Measurements from ENCODE around the gene SERPINA9. TPM values are rescaled to one million over a fixed set of nuclear protein-coding genes. Genes with fewer than 3 reads are reported as not detected.

The SERPINA9 gene, protein sequence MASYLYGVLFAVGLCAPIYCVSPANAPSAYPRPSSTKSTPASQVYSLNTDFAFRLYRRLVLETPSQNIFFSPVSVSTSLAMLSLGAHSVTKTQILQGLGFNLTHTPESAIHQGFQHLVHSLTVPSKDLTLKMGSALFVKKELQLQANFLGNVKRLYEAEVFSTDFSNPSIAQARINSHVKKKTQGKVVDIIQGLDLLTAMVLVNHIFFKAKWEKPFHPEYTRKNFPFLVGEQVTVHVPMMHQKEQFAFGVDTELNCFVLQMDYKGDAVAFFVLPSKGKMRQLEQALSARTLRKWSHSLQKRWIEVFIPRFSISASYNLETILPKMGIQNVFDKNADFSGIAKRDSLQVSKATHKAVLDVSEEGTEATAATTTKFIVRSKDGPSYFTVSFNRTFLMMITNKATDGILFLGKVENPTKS
- not detected for total RNA-seq

DNA sequence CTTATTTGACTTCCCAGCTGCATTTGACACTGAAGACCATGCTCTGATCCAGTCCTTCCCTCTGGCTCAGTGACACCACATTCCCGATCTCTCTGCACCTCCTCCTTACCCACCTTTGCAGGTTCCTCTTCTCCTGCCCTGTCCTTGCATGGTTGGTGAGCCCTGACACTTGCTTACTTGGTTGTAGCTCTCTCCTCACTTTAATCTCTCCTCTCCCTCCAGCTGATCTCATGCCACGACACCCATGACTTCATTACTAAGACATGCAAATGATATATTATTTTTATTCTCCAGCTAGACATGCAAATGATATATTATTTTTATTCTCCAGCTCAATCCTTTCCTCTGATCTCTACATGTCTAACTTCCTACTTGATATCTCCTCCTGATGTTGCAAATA lies at the start of gene SERPINA9:
SERPINA9 (minus strand) TSS at position 175 of the 400 bp plus-strand sequence. CDS start 6,357 bp downstream, outside the sequence.

DNA sequence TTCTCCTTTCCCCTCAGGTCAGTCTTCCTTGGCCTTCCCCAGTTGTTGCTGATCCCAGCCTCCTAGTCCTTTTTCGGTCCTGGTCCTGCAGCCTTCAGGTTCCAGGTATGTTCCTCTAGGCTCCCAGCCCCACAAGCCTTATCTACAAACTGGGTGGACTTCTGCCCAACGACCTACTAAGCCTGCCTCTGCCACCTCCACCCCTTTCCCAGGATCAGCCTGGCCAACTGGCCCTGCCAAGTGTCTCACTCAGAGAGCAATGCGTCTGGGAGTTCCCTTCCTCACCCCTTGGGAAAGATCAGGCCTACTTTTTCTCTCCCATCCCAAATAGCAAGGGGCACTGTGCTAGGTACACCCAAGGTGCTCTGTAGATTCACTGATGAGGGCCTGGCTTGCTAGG lies 33.4 kb upstream of the SERPINA9 start, which contains the start of gene SERPINA12:
SERPINA12 (minus strand) TSS at position 114 of the 400 bp plus-strand sequence. CDS start 11,072 bp downstream, outside the sequence.

Other genes starting within 250 kb of the SERPINA9 start
- gene SERPINA10, start 182.9 kb downstream of the SERPINA9 start, total RNA-seq = 0.06 TPM
- gene SERPINA6, start 152.9 kb downstream of the SERPINA9 start, total RNA-seq = 1.2 TPM
- gene SERPINA2, start 109.5 kb downstream of the SERPINA9 start, total RNA-seq = not detected
- gene SERPINA1, start 87.6 kb downstream of the SERPINA9 start, total RNA-seq = 27.6 TPM
- gene SERPINA11, start 23.4 kb downstream of the SERPINA9 start, total RNA-seq = 0.18 TPM
- gene SERPINA12, start 33.3 kb upstream of the SERPINA9 start, total RNA-seq = not detected
- 1.4 TPM for gene SERPINA4, start 85.2 kb upstream of the SERPINA9 start, total RNA-seq
- gene SERPINA5, start 105.2 kb upstream of the SERPINA9 start, total RNA-seq = 20.0 TPM
- gene SERPINA3, start 136.2 kb upstream of the SERPINA9 start, total RNA-seq = 0.29 TPM